Measurements from ENCODE around the gene PPM1A. TPM values are rescaled to one million over a fixed set of nuclear protein-coding genes. Genes with fewer than 3 reads are reported as not detected.

PPM1A gene
- total and polyA plus RNA-seq, 2 of the 13 experiments (the other 11 are each of a cell fraction or from before 2014, with no cell fraction given) = 23.3 to 29.8 TPM

DNA sequence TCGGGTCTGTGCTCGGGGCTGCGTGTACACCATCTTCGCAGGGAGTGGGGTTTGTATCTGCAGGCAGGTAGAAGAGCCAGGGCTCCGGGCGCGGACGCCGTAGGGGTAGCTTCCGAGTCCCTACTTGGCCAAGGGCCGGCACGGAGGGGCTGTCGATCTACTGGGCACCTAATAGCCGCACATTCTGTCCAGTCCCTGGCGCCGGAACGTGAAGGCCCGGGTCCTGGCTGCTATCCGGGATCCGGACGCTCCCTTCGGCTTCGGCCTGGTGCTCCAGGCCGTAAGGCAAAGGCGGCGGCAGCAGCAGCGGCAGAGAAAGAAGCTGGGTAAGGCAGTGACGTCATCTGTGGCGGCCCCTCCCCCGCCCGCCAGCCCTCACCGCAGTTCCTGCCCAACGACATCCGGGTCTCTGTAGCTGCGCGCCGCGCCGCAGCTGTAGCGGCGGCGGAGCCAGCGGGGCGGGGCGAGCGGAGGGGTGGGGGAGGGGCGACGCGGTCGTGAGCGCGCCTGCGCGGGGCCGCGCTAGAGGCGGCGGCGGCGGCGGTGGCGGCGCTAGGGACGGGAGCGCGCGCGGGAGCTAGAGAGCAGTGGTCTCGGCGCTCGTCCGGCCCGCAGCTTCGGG is at the start of gene PPM1A (continued):
- TF ChIP-seq, protein P1, sequence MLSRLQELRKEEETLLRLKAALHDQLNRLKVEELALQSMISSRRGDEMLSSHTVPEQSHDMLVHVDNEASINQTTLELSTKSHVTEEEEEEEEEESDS (CRISPR knock-in tag; IDR thresholded peaks at IDR 0.05; ENCODE audit: borderline replicate concordance) = no peak
- TF ChIP-seq ZSCAN30 (CRISPR knock-in tag; IDR thresholded peaks at IDR 0.05) (no peak), ZNF713 (CRISPR knock-in tag; IDR thresholded peaks at IDR 0.05) (peak; percentile 82), MYNN (CRISPR knock-in tag; IDR thresholded peaks at IDR 0.05; ENCODE audit: low read depth) (0 out of 2 replicates have a peak, but pooled peaks have one; percentile 35), PHF8 (CRISPR knock-in tag; IDR thresholded peaks at IDR 0.05) (peak; percentile 91), ZNF430 (CRISPR knock-in tag; IDR thresholded peaks at IDR 0.05) (peak; percentile 71; the same call in 1 of the 2 replicates), ZMAT3 (CRISPR knock-in tag; conservative IDR thresholded peaks at IDR 0.05) (no peak), SKI (IDR thresholded peaks at IDR 0.05; ENCODE audit: partially characterized antibody) (peak; percentile 66), SP140L (CRISPR knock-in tag; IDR thresholded peaks at IDR 0.05; ENCODE audit: borderline replicate concordance) (no peak), FOXA3 (CRISPR knock-in tag; IDR thresholded peaks at IDR 0.05) (peak; percentile 42; the same call in 1 of the 2 replicates), ZNF563 (CRISPR knock-in tag; IDR thresholded peaks at IDR 0.05) (no peak), FOSL1 (CRISPR knock-in tag; IDR thresholded peaks at IDR 0.05; ENCODE audit: borderline replicate concordance) (no peak), PCBP2 (optimal IDR thresholded peaks at IDR 0.05; ENCODE audit: low read depth, low read length, poor library complexity, severe bottlenecking) (no peak), PAF1 (CRISPR knock-in tag; IDR thresholded peaks at IDR 0.05) (no peak), RARG (CRISPR knock-in tag; IDR thresholded peaks at IDR 0.05; ENCODE audit: low read depth) (no peak), RAD21 (CRISPR knock-in tag; IDR thresholded peaks at IDR 0.05) (no peak)
- TF ChIP-seq, protein P2, sequence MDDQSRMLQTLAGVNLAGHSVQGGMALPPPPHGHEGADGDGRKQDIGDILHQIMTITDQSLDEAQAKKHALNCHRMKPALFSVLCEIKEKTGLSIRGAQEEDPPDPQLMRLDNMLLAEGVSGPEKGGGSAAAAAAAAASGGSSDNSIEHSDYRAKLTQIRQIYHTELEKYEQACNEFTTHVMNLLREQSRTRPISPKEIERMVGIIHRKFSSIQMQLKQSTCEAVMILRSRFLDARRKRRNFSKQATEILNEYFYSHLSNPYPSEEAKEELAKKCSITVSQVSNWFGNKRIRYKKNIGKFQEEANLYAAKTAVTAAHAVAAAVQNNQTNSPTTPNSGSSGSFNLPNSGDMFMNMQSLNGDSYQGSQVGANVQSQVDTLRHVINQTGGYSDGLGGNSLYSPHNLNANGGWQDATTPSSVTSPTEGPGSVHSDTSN (CRISPR knock-in tag; IDR thresholded peaks at IDR 0.05; ENCODE audit: borderline replicate concordance) = no peak
- TF ChIP-seq, protein P3, sequence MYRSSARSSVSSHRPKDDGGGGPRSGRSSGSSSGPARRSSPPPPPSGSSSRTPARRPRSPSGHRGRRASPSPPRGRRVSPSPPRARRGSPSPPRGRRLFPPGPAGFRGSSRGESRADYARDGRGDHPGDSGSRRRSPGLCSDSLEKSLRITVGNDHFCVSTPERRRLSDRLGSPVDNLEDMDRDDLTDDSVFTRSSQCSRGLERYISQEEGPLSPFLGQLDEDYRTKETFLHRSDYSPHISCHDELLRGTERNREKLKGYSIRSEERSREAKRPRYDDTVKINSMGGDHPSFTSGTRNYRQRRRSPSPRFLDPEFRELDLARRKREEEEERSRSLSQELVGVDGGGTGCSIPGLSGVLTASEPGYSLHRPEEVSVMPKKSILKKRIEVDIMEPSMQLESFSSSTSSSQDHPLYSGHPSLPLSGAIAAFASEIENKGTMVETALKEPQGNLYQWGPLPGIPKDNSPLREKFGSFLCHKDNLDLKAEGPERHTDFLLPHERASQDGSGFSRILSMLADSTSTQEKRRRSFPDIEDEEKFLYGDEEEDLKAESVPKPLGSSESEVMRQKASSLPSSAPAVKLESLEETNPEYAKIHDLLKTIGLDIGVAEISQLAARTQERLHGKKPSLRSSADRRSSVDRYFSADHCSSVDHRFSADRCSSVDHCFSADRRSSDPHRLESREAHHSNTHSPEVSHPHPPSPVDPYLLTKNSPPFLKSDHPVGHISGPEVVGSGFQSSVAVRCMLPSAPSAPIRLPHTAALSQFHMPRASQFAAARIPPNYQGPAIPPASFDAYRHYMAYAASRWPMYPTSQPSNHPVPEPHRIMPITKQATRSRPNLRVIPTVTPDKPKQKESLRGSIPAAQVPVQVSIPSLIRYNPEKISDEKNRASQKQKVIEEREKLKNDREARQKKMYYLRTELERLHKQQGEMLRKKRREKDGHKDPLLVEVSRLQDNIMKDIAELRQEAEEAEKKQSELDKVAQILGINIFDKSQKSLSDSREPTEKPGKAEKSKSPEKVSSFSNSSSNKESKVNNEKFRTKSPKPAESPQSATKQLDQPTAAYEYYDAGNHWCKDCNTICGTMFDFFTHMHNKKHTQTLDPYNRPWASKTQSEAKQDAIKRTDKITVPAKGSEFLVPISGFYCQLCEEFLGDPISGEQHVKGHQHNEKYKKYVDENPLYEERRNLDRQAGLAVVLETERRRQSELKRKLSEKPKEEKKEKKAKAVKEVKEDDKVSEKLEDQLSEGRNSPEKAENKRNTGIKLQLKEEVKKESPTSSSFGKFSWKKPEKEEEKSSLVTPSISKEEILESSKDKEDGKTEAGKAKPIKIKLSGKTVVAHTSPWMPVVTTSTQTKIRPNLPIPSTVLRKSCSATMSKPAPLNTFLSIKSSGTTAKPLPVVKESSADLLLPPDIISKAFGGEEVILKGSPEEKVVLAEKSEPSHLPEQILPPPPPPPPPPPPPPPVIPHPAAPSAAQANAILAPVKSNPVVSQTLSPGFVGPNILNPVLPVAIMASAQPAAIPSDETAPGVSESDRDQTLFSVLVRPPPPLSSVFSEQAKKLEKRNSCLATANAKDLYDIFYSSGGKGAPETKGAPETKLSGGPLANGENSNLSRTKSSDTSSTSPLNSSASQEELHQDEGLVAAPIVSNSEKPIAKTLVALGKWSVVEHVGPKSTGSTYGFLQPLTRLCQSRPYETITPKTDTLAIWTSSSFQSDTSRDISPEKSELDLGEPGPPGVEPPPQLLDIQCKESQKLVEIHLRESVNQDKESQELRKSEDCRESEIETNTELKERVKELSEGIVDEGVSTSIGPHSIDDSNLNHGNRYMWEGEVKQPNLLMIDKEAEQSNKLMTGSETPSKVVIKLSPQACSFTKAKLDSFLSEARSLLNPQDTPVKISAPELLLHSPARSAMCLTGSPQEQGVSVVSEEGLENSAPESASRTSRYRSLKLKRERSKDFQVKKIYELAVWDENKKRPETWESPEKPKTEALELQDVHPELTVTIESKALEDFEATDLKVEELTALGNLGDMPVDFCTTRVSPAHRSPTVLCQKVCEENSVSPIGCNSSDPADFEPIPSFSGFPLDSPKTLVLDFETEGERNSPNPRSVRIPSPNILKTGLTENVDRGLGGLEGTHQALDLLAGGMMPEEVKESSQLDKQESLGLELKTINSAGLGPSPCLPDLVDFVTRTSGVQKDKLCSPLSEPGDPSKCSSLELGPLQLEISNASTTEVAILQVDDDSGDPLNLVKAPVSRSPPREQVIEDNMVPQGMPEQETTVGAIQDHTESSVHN (CRISPR knock-in tag; IDR thresholded peaks at IDR 0.05) = peak; percentile 65; the same call in 1 of the 2 replicates
- TF ChIP-seq, protein P4, sequence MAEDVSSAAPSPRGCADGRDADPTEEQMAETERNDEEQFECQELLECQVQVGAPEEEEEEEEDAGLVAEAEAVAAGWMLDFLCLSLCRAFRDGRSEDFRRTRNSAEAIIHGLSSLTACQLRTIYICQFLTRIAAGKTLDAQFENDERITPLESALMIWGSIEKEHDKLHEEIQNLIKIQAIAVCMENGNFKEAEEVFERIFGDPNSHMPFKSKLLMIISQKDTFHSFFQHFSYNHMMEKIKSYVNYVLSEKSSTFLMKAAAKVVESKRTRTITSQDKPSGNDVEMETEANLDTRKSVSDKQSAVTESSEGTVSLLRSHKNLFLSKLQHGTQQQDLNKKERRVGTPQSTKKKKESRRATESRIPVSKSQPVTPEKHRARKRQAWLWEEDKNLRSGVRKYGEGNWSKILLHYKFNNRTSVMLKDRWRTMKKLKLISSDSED (CRISPR knock-in tag; IDR thresholded peaks at IDR 0.05) = no peak
- TF ChIP-seq, protein P5, sequence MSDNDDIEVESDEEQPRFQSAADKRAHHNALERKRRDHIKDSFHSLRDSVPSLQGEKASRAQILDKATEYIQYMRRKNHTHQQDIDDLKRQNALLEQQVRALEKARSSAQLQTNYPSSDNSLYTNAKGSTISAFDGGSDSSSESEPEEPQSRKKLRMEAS (IDR thresholded peaks at IDR 0.05) = peak; percentile 47; the same call in 1 of the 2 replicates
